HG03045 (cell line): ENCODE data around the gene RREB1.

Experiments
- ATAC-seq: cut with Tn5 transposase; IDR thresholded peaks from one replicate; pipeline ENCODE4 v1.9.1; 2021; ENCODE audit warnings: mild to moderate bottlenecking, moderate library complexity; ENCODE audit not compliant: unreplicated experiment

Gene RREB1

DNA sequence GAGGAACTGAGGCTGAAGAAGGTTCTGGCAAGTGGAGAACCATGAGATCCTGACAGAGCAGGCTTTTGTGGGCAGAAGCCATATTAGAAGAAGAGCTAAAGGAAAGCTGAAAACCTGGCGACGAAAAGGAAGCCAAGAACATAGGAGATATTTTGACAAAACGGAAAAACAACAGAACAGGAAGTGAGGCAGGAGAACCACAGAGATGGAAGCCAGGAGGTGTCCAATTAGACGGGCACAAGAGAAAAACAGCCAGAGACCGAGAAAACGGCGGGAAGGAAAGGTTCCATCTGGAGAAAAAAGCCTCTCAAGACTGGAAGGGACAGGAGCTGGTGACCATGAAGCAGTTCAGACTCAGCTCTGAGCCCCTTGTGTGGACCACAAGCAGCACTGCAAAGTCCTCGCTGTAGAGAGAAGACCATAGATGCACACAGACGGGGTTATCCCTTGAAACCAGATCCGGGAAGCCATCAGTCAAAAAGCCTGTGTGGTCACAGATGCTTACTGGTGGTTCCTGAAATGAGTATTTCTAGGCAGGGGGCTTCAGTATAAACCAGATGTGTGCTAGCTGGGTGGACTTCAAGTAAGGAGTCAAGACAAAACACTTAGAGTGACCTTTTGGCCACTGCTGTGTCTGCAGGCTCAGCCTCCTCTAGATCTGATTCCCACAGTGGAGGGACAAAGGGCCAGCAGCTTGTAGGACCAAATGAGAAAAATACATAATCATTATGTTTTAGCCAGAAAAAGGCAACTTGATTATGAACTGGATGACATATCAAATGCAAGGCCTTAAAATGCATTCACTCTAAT is 174.5 kb downstream of the RREB1 start:
- no peak for ATAC-seq

DNA sequence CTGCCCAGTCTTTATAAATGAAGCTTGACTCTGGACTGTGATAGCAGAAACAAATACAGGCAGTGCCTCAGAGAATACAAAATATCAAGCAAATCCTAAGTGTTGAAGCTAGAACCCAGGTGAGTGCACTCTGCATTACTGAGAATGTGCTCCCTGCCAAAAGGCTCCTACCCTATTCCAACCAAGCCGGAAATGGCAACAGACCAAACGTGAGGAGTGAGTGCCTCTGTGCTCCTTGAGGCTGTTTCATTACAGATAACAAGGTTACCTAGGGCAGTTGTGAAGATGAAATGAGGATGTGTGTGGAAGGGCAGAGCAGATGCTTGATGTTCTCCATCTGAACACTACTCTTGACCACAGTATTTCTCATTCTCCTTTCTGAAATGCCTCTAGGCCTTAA is 175.9 kb downstream of the RREB1 start:
- ATAC-seq, result no peak

DNA sequence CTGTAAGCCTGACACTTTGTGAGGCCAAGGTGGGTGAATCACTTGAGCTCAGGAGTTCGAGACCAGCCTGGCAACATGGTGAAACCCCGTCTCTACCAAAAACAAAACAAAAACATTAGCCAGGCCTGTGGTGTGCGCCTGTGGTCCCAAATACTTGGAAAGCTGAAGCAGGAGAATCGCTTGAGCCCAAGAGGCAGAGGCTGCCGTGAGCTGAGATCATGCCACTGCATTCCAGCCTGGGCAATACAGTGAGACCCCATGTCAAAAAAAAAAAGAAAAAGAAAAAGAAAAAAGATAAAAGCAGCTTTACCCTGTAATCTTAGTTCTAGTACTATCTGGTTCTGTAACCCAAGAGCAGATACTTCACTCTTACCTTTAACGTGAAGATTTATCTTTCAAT is 177.7 kb downstream of the RREB1 start:
- no peak for ATAC-seq

- ATAC-seq, result no peak
These were observed 182.3 kb downstream of the RREB1 start for GRCh38 chr6:7290079-7290478.

DNA sequence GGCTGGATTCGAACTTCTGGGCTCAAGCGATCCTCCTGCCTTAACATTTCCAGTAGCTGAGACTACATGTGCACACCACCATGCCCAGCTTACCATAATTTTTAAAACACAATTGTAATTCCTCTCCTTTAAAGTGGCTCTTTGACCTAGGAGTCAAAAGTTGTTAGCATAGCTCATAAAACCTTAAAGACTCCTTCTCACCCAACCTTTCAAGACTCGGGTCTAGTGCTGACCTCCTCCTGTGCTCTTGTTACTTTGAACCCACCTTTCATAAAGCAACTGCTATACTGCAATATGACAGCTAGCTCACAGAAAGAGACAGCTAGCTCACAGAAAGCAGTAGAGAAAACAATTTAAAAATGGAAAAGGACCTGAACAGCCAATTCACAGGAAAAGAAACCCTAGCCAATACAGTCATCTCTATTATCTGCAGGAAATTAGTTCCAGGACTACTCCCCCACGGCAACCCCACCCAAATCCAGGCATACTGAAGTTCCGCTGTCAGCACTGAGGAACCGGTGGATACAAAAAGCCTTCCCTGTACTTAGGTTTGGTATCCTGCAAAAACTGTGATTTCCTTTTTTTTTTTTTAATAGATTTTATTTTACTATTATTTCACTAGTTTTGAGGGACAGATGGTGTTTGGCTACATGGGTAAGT is 185.0 kb downstream of the RREB1 start:
- ATAC-seq, result no peak

DNA sequence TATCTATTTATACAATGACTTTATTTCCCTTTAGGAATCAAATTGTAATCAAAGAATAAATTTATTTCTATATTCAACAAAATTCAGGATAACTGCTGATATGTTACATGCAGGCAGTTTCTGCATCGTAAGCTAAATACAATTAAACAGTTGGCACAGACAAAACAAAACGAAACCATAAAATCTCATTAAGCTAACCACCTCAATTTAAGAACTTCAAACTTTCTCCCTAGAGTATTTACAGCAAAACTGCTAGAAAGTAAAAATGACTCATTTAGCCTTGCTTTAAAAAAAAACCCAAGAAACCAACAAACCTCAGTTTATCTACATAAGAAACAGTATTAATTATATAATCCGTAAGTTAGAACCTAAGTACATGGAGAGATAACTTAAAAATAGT is 188.2 kb downstream of the RREB1 start:
- ATAC-seq, result no peak

DNA sequence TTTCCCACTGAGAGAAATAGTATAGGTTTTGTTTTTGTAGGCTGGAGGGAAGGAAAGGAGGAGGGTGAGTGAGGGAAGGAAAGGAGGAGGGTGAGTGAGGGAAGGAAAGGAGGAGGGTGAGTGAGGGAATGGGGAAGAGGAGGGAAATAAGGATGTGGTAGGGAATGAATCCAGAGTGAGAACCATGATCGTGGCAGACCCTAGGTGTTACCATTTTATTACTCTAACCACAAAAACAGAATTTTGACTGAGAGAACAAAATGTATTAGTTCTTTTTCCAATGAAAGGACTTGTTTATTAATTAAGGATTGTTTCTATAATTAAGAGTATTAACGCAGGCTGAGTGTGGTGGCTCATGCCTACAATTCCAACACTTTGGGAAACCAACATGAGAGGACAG is 188.8 kb downstream of the RREB1 start:
- ATAC-seq, result no peak

- no peak for ATAC-seq
These were observed 190.4 kb downstream of the RREB1 start for GRCh38 chr6:7298113-7298512.

- ATAC-seq, result no peak
These were observed 193.2 kb downstream of the RREB1 start for GRCh38 chr6:7300926-7301325.
